ENCODE data around the gene FADS1.

The FADS1 gene

GRCh38 chr11:61810671-61811175 is 6.1 kb downstream of the FADS1 start:
- peaks cover 13% of the 10 kb centered on the region for H3K79me1 ChIP-seq (ENCODE audit: low read length)
- no peak overlapping the region for H3K18ac ChIP-seq (ENCODE audit: low read length)
- H4K12ac ChIP-seq (ENCODE audit: low read depth, low read length), result no peak overlapping the region
- no peak overlapping the region for H2AFZ ChIP-seq (ENCODE audit: insufficient read depth, low read length, poor library complexity)
- WGBS (ENCODE audit: extremely low coverage, insufficient coverage, insufficient read length), result no CpG with 5 or more reads among the region's 8 CpGs
- no peak overlapping the region for H3K14ac ChIP-seq (ENCODE audit: low read length)
- H3K23ac ChIP-seq (ENCODE audit: low read length), result no peak overlapping the region
- H3K4me3 ChIP-seq (ENCODE audit: low read depth, low read length), result no peak overlapping the region
- no peaks in the 10 kb centered on the region for H3K9me3 ChIP-seq (ENCODE audit: insufficient read depth, low read depth, low read length)
- no peak overlapping the region for H2BK12ac ChIP-seq (ENCODE audit: low read length)
- no peak for DNase-seq
- no peak overlapping the region for H4K8ac ChIP-seq (ENCODE audit: low read depth, low read length)
- H3K27me3 ChIP-seq (ENCODE audit: insufficient read depth, low read length), result no peaks in the 10 kb centered on the region
- peaks cover 4% of the 10 kb centered on the region for H3K79me2 ChIP-seq (ENCODE audit: control insufficient read depth, insufficient read depth, low read length, poor library complexity)
- H4K91ac ChIP-seq (ENCODE audit: low read depth, low read length), result no peak overlapping the region
- no peak overlapping the region for H2BK120ac ChIP-seq (ENCODE audit: insufficient read depth, low read length, poor library complexity)
- H3K4me1 ChIP-seq (ENCODE audit: control insufficient read depth in 1 of 2, insufficient read depth in 2 of 2, low read length in 2 of 2), result peaks cover 0 to 7% of the 10 kb centered on the region in 2 experiments
- peaks cover 59 to 74% of the 10 kb centered on the region in 2 experiments for H3K36me3 ChIP-seq (ENCODE audit: control insufficient read depth in 1 of 2, insufficient read depth in 2 of 2, low read length in 2 of 2)
- H3K27ac ChIP-seq (ENCODE audit: low read depth, low read length), result no peak overlapping the region
- H3K4me2 ChIP-seq (ENCODE audit: low read length), result no peak overlapping the region
- H2BK5ac ChIP-seq (ENCODE audit: low read depth, low read length, poor library complexity), result no peak overlapping the region
- no peak overlapping the region for H3K9ac ChIP-seq (ENCODE audit: low read length)
- no peak overlapping the region for H3K4ac ChIP-seq (ENCODE audit: low read depth, low read length)
- H2AK5ac ChIP-seq (ENCODE audit: low read length), result no peak overlapping the region

GRCh38 chr11:61806785-61807184 is 10.0 kb downstream of the FADS1 start:
- H4K12ac ChIP-seq (ENCODE audit: low read depth, low read length), result no peak overlapping the region
- no peak for DNase-seq
- H3K4ac ChIP-seq (ENCODE audit: low read depth, low read length), result no peak overlapping the region
- no peak overlapping the region for H4K91ac ChIP-seq (ENCODE audit: low read depth, low read length)
- no peak overlapping the region for H3K14ac ChIP-seq (ENCODE audit: low read length)
- no peak overlapping the region for H3K18ac ChIP-seq (ENCODE audit: low read length)
- H3K4me2 ChIP-seq (ENCODE audit: low read length), result no peak overlapping the region
- no peaks in the 10 kb centered on the region for H3K27me3 ChIP-seq (ENCODE audit: insufficient read depth, low read length)
- no peak overlapping the region for H2BK5ac ChIP-seq (ENCODE audit: low read depth, low read length, poor library complexity)
- H3K23ac ChIP-seq (ENCODE audit: low read length), result no peak overlapping the region
- WGBS (ENCODE audit: extremely low coverage, insufficient coverage, insufficient read length), result no CpG with 5 or more reads among the region's 5 CpGs
- H2BK12ac ChIP-seq (ENCODE audit: low read length), result no peak overlapping the region
- no peak overlapping the region for H2BK120ac ChIP-seq (ENCODE audit: insufficient read depth, low read length, poor library complexity)
- no peak overlapping the region for H3K27ac ChIP-seq (ENCODE audit: low read depth, low read length)
- no peaks in the 10 kb centered on the region for H3K79me2 ChIP-seq (ENCODE audit: control insufficient read depth, insufficient read depth, low read length, poor library complexity)
- no peak overlapping the region for H3K4me3 ChIP-seq (ENCODE audit: low read depth, low read length)
- no peak overlapping the region for H4K8ac ChIP-seq (ENCODE audit: low read depth, low read length)
- no peak overlapping the region for H2AFZ ChIP-seq (ENCODE audit: insufficient read depth, low read length, poor library complexity)
- H3K4me1 ChIP-seq (ENCODE audit: control insufficient read depth in 1 of 2, insufficient read depth in 2 of 2, low read length in 2 of 2), result no peaks in the 10 kb centered on the region
- peaks cover 69 to 90% of the 10 kb centered on the region in 2 experiments for H3K36me3 ChIP-seq (ENCODE audit: control insufficient read depth in 1 of 2, insufficient read depth in 2 of 2, low read length in 2 of 2)
- H3K9ac ChIP-seq (ENCODE audit: low read length), result no peak overlapping the region
- no peak overlapping the region for H2AK5ac ChIP-seq (ENCODE audit: low read length)
- no peaks in the 10 kb centered on the region for H3K79me1 ChIP-seq (ENCODE audit: low read length)
- H3K9me3 ChIP-seq (ENCODE audit: insufficient read depth, low read depth, low read length), result no peaks in the 10 kb centered on the region

GRCh38 chr11:61805146-61805545 is 11.7 kb downstream of the FADS1 start:
- Histone ChIP-seq H3K9me3 (ENCODE audit: insufficient read depth, low read depth, low read length) (no peaks in the 10 kb centered on the region), H2AK5ac (ENCODE audit: low read length) (no peak overlapping the region), H3K4me1 (ENCODE audit: control insufficient read depth in 1 of 2, insufficient read depth in 2 of 2, low read length in 2 of 2) (peaks cover 0 to 3% of the 10 kb centered on the region in 2 experiments), H3K27me3 (ENCODE audit: insufficient read depth, low read length) (no peaks in the 10 kb centered on the region), H3K79me2 (ENCODE audit: control insufficient read depth, insufficient read depth, low read length, poor library complexity) (no peaks in the 10 kb centered on the region), H3K36me3 (ENCODE audit: control insufficient read depth in 1 of 2, insufficient read depth in 2 of 2, low read length in 2 of 2) (peaks cover 56 to 81% of the 10 kb centered on the region in 2 experiments), H3K79me1 (ENCODE audit: low read length) (no peaks in the 10 kb centered on the region), H3K27ac (ENCODE audit: low read depth, low read length) (no peak overlapping the region), H4K8ac (ENCODE audit: low read depth, low read length) (no peak overlapping the region), H4K12ac (ENCODE audit: low read depth, low read length) (no peak overlapping the region), H3K4ac (ENCODE audit: low read depth, low read length) (no peak overlapping the region), H3K4me2 (ENCODE audit: low read length) (no peak overlapping the region), H2BK12ac (ENCODE audit: low read length) (no peak overlapping the region), H2AFZ (ENCODE audit: insufficient read depth, low read length, poor library complexity) (no peak overlapping the region), H2BK5ac (ENCODE audit: low read depth, low read length, poor library complexity) (no peak overlapping the region), H3K18ac (ENCODE audit: low read length) (no peak overlapping the region), H3K9ac (ENCODE audit: low read length) (no peak overlapping the region), H3K23ac (ENCODE audit: low read length) (no peak overlapping the region), H4K91ac (ENCODE audit: low read depth, low read length) (no peak overlapping the region), H3K14ac (ENCODE audit: low read length) (no peak overlapping the region), H2BK120ac (ENCODE audit: insufficient read depth, low read length, poor library complexity) (no peak overlapping the region), H3K4me3 (ENCODE audit: low read depth, low read length) (no peak overlapping the region)
- no CpG with 5 or more reads among the region's 1 CpG for WGBS (ENCODE audit: extremely low coverage, insufficient coverage, insufficient read length)
- DNase-seq, result no peak

- H4K12ac ChIP-seq (ENCODE audit: low read depth, low read length), result no peak overlapping the region
- H3K4me1 ChIP-seq (ENCODE audit: control insufficient read depth in 1 of 2, insufficient read depth in 2 of 2, low read length in 2 of 2), result peaks cover 0 to 3% of the 10 kb centered on the region in 2 experiments
- no peak overlapping the region for H4K8ac ChIP-seq (ENCODE audit: low read depth, low read length)
- H3K27ac ChIP-seq (ENCODE audit: low read depth, low read length), result no peak overlapping the region
- no peaks in the 10 kb centered on the region for H3K27me3 ChIP-seq (ENCODE audit: insufficient read depth, low read length)
- no peak overlapping the region for H3K9ac ChIP-seq (ENCODE audit: low read length)
- H3K14ac ChIP-seq (ENCODE audit: low read length), result no peak overlapping the region
- no peak overlapping the region for H4K91ac ChIP-seq (ENCODE audit: low read depth, low read length)
- no peak overlapping the region for H3K18ac ChIP-seq (ENCODE audit: low read length)
- no peak overlapping the region for H3K23ac ChIP-seq (ENCODE audit: low read length)
- no peaks in the 10 kb centered on the region for H3K9me3 ChIP-seq (ENCODE audit: insufficient read depth, low read depth, low read length)
- H3K79me1 ChIP-seq (ENCODE audit: low read length), result no peaks in the 10 kb centered on the region
- no peak overlapping the region for H2BK120ac ChIP-seq (ENCODE audit: insufficient read depth, low read length, poor library complexity)
- peaks cover 52 to 76% of the 10 kb centered on the region in 2 experiments for H3K36me3 ChIP-seq (ENCODE audit: control insufficient read depth in 1 of 2, insufficient read depth in 2 of 2, low read length in 2 of 2)
- no peak overlapping the region for H2AFZ ChIP-seq (ENCODE audit: insufficient read depth, low read length, poor library complexity)
- H2BK5ac ChIP-seq (ENCODE audit: low read depth, low read length, poor library complexity), result no peak overlapping the region
- no peaks in the 10 kb centered on the region for H3K79me2 ChIP-seq (ENCODE audit: control insufficient read depth, insufficient read depth, low read length, poor library complexity)
- H3K4me3 ChIP-seq (ENCODE audit: low read depth, low read length), result no peak overlapping the region
- WGBS (ENCODE audit: extremely low coverage, insufficient coverage, insufficient read length), result no CpG with 5 or more reads among the region's 3 CpGs
- H2AK5ac ChIP-seq (ENCODE audit: low read length), result no peak overlapping the region
- DNase-seq, result no peak
- no peak overlapping the region for H3K4ac ChIP-seq (ENCODE audit: low read depth, low read length)
- H3K4me2 ChIP-seq (ENCODE audit: low read length), result no peak overlapping the region
- H2BK12ac ChIP-seq (ENCODE audit: low read length), result no peak overlapping the region
These were observed 12.7 kb downstream of the FADS1 start for GRCh38 chr11:61803889-61804647.
